B cell (primary cell): ENCODE measurements around the gene TMEM179B. TPM values are rescaled to one million over a fixed set of nuclear protein-coding genes. Genes with fewer than 3 reads are reported as not detected.

Experiments used
- ATAC-seq: fragments of 200-7000 bp; cut with Tn5 transposase; one replicate; pipeline ENCODE4 v1.10.0; 2021; ENCODE audit warnings: low read depth, mild to moderate bottlenecking, moderate number of reproducible peaks, moderate library complexity
- CTCF ChIA-PET: fragments of 350-600 bp; sonication (Branson Sonifier 250); formaldehyde crosslinking; loops from one replicate; lab custom pipeline; 2021; ENCODE audit warnings: antibody characterized with exemption, inconsistent platforms; lab: Charles Lee
- POLR2A ChIA-PET: fragments of 350-600 bp; sonication (Branson Sonifier 250); formaldehyde crosslinking; loops from one replicate; lab custom pipeline; 2021; ENCODE audit warnings: antibody characterized with exemption; lab: Charles Lee
- DNase-seq: peaks from one replicate; pipeline ENCODE4 v3.0.0; 2013
- H2AFZ ChIP-seq: 2 replicates; pipeline ENCODE4 v1.6.1; 2012; ENCODE audit warnings: mild to moderate bottlenecking, low read depth, low read length; ENCODE audit not compliant: insufficient read depth, poor library complexity, severe bottlenecking
- H3K27ac ChIP-seq, 2 donors: 1 replicate in 1 of 2; 2 replicates in 1 of 2; pipeline ENCODE4 v1.5.1; 2012 to 2013; ENCODE audit warnings: low read length in 2 of 2, mild to moderate bottlenecking in 2 of 2, moderate library complexity in 1 of 2
- H3K27me3 ChIP-seq, 4 experiments: fragments of 200-600 bp in 1 of 4; sonication (generic) in 1 of 4; replicated peaks in 1 of 4; 1 replicate in 2 of 4; 2 replicates in 2 of 4; pipeline versions ENCODE4 v1.6.1 to v1.7.0; 2013 to 2016; ENCODE audit warnings: low read length in 3 of 4, mild to moderate bottlenecking in 2 of 4, mixed read lengths in 1 of 4, moderate library complexity in 1 of 4; ENCODE audit not compliant: insufficient read depth in 4 of 4, control insufficient read depth in 3 of 4; ENCODE audit errors: control extremely low read depth in 1 of 4
- H3K36me3 ChIP-seq, 2 experiments: replicated peaks in 1 of 2; 1 replicate in 1 of 2; 2 replicates in 1 of 2; pipeline versions ENCODE4 v1.6.1 to v1.7.1; 2013; ENCODE audit warnings: low read length in 1 of 2; ENCODE audit not compliant: insufficient read depth in 2 of 2, control insufficient read depth in 1 of 2; ENCODE audit errors: control extremely low read depth in 1 of 2, extremely low read depth in 1 of 2
- H3K4me1 ChIP-seq, 2 donors: fragments of 200-600 bp in 1 of 2; sonication (generic) in 1 of 2; 1 replicate in 1 of 2; 2 replicates in 1 of 2; pipeline versions ENCODE4 v1.5.1 to v1.6.1; 2013 to 2017; ENCODE audit warnings: low read length in 2 of 2; ENCODE audit not compliant: control insufficient read depth in 2 of 2, insufficient read depth in 2 of 2
- H3K4me2 ChIP-seq: replicated peaks from 2 replicates; pipeline ENCODE3; 2012; ENCODE audit warnings: mild to moderate bottlenecking, low read depth, low read length; ENCODE audit not compliant: poor library complexity, severe bottlenecking
- H3K4me3 ChIP-seq, 5 experiments: fragments of 200-600 bp in 1 of 5; sonication (generic) in 1 of 5; 1 replicate in 3 of 5; 2 replicates in 2 of 5; pipeline versions ENCODE4 v1.5.1 to v1.7.0; 2011 to 2016; ENCODE audit warnings: low read length in 4 of 5, mild to moderate bottlenecking in 4 of 5, low read depth in 2 of 5, control low read depth in 1 of 5, moderate library complexity in 1 of 5; ENCODE audit not compliant: insufficient read depth in 1 of 5; ENCODE audit errors: control extremely low read depth in 1 of 5, extremely low read depth in 1 of 5
- H3K79me2 ChIP-seq: fragments of 200-600 bp; sonication (generic); one replicate; pipeline ENCODE4 v1.6.0; 2016; ENCODE audit warnings: low read length; ENCODE audit not compliant: control insufficient read depth, insufficient read depth
- H3K9ac ChIP-seq: fragments of 200-600 bp; sonication (generic); 2 replicates; pipeline ENCODE4 v1.6.1; 2017; ENCODE audit warnings: mild to moderate bottlenecking, low read length, moderate library complexity
- H3K9me3 ChIP-seq, 3 donors: one replicate each; pipeline versions ENCODE4 v1.6.1 to v1.7.1; 2013; ENCODE audit warnings: low read length in 2 of 3; ENCODE audit not compliant: control insufficient read depth in 2 of 3, insufficient read depth in 1 of 3; ENCODE audit errors: control extremely low read depth in 1 of 3
- H4K20me1 ChIP-seq: 2 replicates; pipeline ENCODE4 v1.6.0; 2012; ENCODE audit warnings: mild to moderate bottlenecking, low read length; ENCODE audit not compliant: insufficient read depth, control insufficient read depth, poor library complexity, severe bottlenecking
- H3K27ac Mint-ChIP-seq: one replicate; pipeline ENCODE4 v1.8.0; 2021; ENCODE audit warnings: mixed read lengths
- H3K27me3 Mint-ChIP-seq: one replicate; pipeline ENCODE4 v1.8.0; 2021; ENCODE audit warnings: mixed read lengths
- H3K4me1 Mint-ChIP-seq: one replicate; pipeline ENCODE4 v1.8.0; 2021; ENCODE audit warnings: mixed read lengths
- H3K4me3 Mint-ChIP-seq: one replicate; pipeline ENCODE4 v1.8.0; 2021; ENCODE audit warnings: mixed read lengths
- H3K9me3 Mint-ChIP-seq: one replicate; pipeline ENCODE4 v1.8.0; 2022; ENCODE audit warnings: mixed read lengths; ENCODE audit not compliant: insufficient read depth
- EZH2 ChIP-seq: IDR thresholded peaks from 2 replicates; pipeline ENCODE4 v1.6.1; 2012; ENCODE audit warnings: borderline replicate concordance, low read depth, mild to moderate bottlenecking, moderate library complexity, low read length; ENCODE audit not compliant: insufficient read depth, poor library complexity, severe bottlenecking
- WGBS: methylation state at CpG from one replicate; pipeline ENCODE4 v1.1.5; 2013; ENCODE audit warnings: missing lambda C conversion rate; ENCODE audit not compliant: insufficient coverage; 5-methylcytosine and 5-hydroxymethylcytosine counted together
- intact Hi-C: fragments of 100-400 bp; cut with micrococcal nuclease; formaldehyde crosslinking; loops from one replicate; pipeline ENCODE4 v1.10.0; 2022
- polyA plus RNA-seq: library from polyadenylated mRNA; depleted of rRNA; stranded (reverse); fragments of >200 nt; gene quantifications from 2 replicates; pipeline ENCODE4 v1.2.3, GENCODE V29; 2012
- total RNA-seq, 2 donors: library from RNA; stranded (reverse); fragments of 120-200 nt in 1 of 2; gene quantifications; 1 replicate in 1 of 2; 2 replicates in 1 of 2; pipeline versions ENCODE4 v1.2.3 to v1.2.4, GENCODE V29; 2013 to 2022
- TF ChIP-seq, protein P1 (sequence below): fragments of 200-600 bp; IDR thresholded peaks from one replicate; pipeline ENCODE4 v1.8.0; 2022; ENCODE audit warnings: antibody characterized with exemption, mild to moderate bottlenecking

TMEM179B gene
- total and polyA plus RNA-seq, 2 donors (not counting 1 experiment from before 2014, with no cell fraction given), result 62.3 to 64.3 TPM

DNA sequence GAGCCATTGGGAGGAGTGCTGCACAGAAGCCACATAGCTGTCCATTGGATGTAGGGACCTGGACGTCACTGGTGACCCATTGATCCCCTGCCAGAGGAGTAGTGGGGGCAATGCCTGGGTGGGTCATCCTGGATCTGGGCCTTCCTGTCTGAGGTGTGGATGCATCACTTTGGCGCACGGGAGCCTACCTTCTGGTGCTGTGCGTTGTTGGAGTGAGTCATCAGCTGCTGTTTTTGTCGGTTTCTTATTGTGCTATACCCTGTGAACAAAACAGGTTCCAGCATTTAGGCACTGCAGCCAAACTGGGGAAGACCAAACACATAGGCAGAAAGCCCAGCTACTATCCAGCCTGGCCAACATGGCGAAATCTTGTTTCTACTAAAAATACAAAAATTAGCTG is 12.8 kb upstream of the TMEM179B start:
- H3K9me3 ChIP-seq, result no peaks in the 10 kb centered on the region
- H2AFZ ChIP-seq, result no peak overlapping the region
- H3K36me3 ChIP-seq, result peaks cover 0 to 20% of the 10 kb centered on the region in 2 experiments
- Mint-ChIP-seq H3K4me3 (no peak overlapping the region), H3K4me1 (peaks cover 28% of the 10 kb centered on the region), H3K27ac (no peak overlapping the region), H3K27me3 (no peaks in the 10 kb centered on the region), H3K9me3 (no peaks in the 10 kb centered on the region)
- DNase-seq, result no peak
- H3K4me1 ChIP-seq, result peaks cover 15 to 23% of the 10 kb centered on the region in 2 donors
- no peaks in the 10 kb centered on the region for H4K20me1 ChIP-seq
- WGBS, result 95% methylated on average over 5 of the region's 6 CpGs
- no peak overlapping the region for H3K9ac ChIP-seq
- POLR2A ChIA-PET, result interaction anchor here (0.5 to 0.6 kb wide), 3 partner anchors 13 to 71 kb away, joined by 3 to 5 read pairs (median 3); partner anchors contain the start of gene POLR2G
- H3K27ac ChIP-seq, result no peak overlapping the region
- intact Hi-C loops, result loop anchor here (5.0 kb wide), 1 partner anchor 182 kb away; the partner anchor contains the start of gene TUT1
- H3K79me2 ChIP-seq, result peaks cover 6% of the 10 kb centered on the region
- H3K4me2 ChIP-seq, result no peak overlapping the region
- H3K27me3 ChIP-seq, result no peaks in the 10 kb centered on the region
- CTCF ChIA-PET, result interaction anchor here (0.7 to 8.5 kb wide), 2 partner anchors 12 to 379 kb away, joined by 4 to 70 read pairs; partner anchors contain the start of gene TMEM179B
- ATAC-seq, result no peak
- TF ChIP-seq EZH2, result no peak
- TF ChIP-seq, protein P1, sequence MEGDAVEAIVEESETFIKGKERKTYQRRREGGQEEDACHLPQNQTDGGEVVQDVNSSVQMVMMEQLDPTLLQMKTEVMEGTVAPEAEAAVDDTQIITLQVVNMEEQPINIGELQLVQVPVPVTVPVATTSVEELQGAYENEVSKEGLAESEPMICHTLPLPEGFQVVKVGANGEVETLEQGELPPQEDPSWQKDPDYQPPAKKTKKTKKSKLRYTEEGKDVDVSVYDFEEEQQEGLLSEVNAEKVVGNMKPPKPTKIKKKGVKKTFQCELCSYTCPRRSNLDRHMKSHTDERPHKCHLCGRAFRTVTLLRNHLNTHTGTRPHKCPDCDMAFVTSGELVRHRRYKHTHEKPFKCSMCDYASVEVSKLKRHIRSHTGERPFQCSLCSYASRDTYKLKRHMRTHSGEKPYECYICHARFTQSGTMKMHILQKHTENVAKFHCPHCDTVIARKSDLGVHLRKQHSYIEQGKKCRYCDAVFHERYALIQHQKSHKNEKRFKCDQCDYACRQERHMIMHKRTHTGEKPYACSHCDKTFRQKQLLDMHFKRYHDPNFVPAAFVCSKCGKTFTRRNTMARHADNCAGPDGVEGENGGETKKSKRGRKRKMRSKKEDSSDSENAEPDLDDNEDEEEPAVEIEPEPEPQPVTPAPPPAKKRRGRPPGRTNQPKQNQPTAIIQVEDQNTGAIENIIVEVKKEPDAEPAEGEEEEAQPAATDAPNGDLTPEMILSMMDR, result no peak
- H3K4me3 ChIP-seq, result no peak overlapping the region

DNA sequence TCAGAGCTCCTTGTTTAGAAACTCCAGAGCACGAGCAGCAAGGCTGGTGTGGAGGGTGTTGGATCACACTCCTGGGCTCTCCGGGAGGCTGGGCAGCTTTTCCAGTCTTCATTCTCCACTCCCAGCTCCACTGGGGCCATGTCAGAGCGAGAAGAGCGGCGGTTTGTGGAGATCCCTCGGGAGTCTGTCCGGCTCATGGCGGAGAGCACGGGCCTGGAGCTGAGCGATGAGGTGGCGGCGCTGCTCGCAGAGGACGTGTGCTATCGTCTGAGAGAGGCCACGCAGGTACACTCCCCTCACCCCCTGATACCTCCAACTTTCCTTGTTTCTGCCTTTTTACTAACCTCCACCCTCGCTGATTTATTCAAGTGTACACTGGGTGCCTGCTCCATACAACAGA is 11.6 kb upstream of the TMEM179B start:
- ChIA-PET POLR2A (no interaction called here), CTCF (interaction anchor here (0.5 to 8.5 kb wide), 2 partner anchors 11 to 435 kb away, joined by 3 to 70 read pairs; partner anchors contain the start of gene TMEM179B)
- over 99% methylated on average over 16 of the region's 17 CpGs for WGBS
- Mint-ChIP-seq H3K9me3 (no peaks in the 10 kb centered on the region), H3K27me3 (no peaks in the 10 kb centered on the region), H3K4me3 (no peak overlapping the region), H3K4me1 (peaks cover 17% of the 10 kb centered on the region), H3K27ac (peak overlapping the region; percentile 37)
- Histone ChIP-seq H3K36me3 (peaks cover 0 to 20% of the 10 kb centered on the region in 2 experiments), H3K4me1 (peaks cover 7 to 11% of the 10 kb centered on the region in 2 donors), H2AFZ (no peak overlapping the region), H4K20me1 (no peaks in the 10 kb centered on the region), H3K79me2 (peaks cover 6% of the 10 kb centered on the region), H3K27ac (no peak overlapping the region), H3K27me3 (no peaks in the 10 kb centered on the region), H3K9me3 (no peaks in the 10 kb centered on the region), H3K4me2 (no peak overlapping the region), H3K4me3 (no peak overlapping the region), H3K9ac (no peak overlapping the region)
- ATAC-seq (no peak), DNase-seq (no peak)
- intact Hi-C loops, result no loop called here
- no peak for TF ChIP-seq EZH2
- TF ChIP-seq, protein P1, result no peak
